Subcutaneous abdominal adipose tissue (tissue), 5 donors: Measurements from ENCODE around the gene MBLAC1.
A peak's percentile ranks its signal among the peaks of the same experiment; 100 is the strongest.

Experiments
- H3K27ac ChIP-seq: one replicate; pipeline ENCODE4 v1.7.0; 2013; ENCODE audit warnings: low read depth, mild to moderate bottlenecking, inconsistent platforms, low read length, moderate library complexity
- H3K27me3 ChIP-seq, 5 donors: one replicate each; pipeline ENCODE4 v1.7.0; 2013; ENCODE audit warnings: low read length in 5 of 5, inconsistent platforms in 1 of 5; ENCODE audit not compliant: control insufficient read depth in 5 of 5, insufficient read depth in 4 of 5
- H3K36me3 ChIP-seq, 5 donors: one replicate each; pipeline ENCODE4 v1.7.0; 2013; ENCODE audit warnings: low read length in 5 of 5; ENCODE audit not compliant: control insufficient read depth in 5 of 5, insufficient read depth in 5 of 5
- H3K4me1 ChIP-seq, 5 donors: one replicate each; pipeline ENCODE4 v1.7.0; 2013; ENCODE audit warnings: low read length in 5 of 5, mild to moderate bottlenecking in 3 of 5, moderate library complexity in 1 of 5; ENCODE audit not compliant: control insufficient read depth in 5 of 5, insufficient read depth in 5 of 5
- H3K4me3 ChIP-seq, 5 donors: one replicate each; pipeline ENCODE4 v1.7.0; 2013; ENCODE audit warnings: low read length in 5 of 5, low read depth in 1 of 5
- H3K9ac ChIP-seq, 5 donors: one replicate each; pipeline ENCODE4 v1.7.0; 2013; ENCODE audit warnings: low read length in 5 of 5, mild to moderate bottlenecking in 4 of 5, moderate library complexity in 3 of 5
- H3K9me3 ChIP-seq, 5 donors: one replicate each; pipeline ENCODE4 v1.7.0; 2013; ENCODE audit warnings: low read length in 5 of 5; ENCODE audit not compliant: control insufficient read depth in 5 of 5
- donor health status: healthy.
- donor health status: healthy.
- donor health status: healthy.
- donor health status: healthy.
- donor health status: healthy.

Gene MBLAC1

DNA sequence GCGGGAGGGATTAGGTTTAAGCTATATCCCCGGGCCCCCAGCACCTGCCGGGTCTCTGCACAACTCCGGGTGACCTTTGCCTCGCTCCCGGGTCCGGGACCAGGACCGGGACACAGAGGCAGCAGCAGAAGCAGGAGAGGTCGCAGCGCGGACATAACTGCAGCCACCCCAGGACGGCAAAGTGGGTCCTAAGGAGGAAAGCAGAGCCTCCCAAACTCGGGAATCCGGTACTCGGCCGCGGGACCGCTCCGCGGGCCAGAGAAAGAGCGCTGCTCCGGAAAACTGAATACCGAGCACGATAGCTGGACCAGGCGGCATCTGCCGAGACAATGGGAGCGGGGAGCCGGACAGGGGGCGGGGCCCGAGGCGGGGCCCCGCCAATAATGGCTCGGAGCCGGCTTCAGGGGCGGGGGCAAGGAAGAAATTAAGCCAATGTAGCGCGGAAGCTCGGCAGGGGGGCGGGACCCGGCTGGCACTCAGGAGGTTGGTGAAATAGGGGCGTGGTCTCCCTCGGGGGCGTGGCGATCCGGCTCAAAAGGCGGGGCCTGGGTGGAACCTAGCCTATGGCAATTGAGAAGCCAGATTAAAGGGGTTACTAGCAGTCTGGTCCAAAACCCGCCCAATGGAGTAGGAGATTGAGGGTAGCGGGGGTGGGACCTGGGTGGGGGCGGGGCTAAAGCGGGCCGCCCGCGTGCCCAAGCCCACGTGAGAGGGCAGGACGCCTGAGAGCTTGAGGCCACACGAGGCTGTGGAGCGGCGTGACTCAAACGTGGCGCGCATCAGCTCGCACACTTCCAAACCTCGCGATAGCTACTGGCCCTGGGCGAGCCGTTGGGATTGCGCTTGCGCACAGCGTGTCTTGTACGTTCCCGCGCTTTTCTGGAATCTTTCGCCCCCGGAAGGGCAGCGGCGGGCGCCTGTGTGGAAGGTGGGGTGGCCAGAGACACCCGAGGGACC is 50.6 kb downstream of the MBLAC1 start, which contains the start of the genes GPC2 and STAG3:
TSS of gene GPC2 (minus strand) at position 337 of the 957 bp plus-strand sequence. CDS start at position 155, 182 bp downstream.
TSS of gene STAG3 (plus strand) at position 874 of the 957 bp plus-strand sequence. CDS start 2,639 bp downstream, outside the sequence.
- no peak within 1 kb of the TSS for H3K27ac ChIP-seq

More for the DNA sequence above, 50.6 kb downstream of the MBLAC1 start, which contains the start of the genes GPC2 and STAG3:
- peak within 1 kb of the TSS in 4 of 5 donors; percentile 43 to 66 (median 53) for H3K9ac ChIP-seq
- peaks cover 0 to 8% (median 6%) of the 10 kb centered on the region in 5 donors for H3K27me3 ChIP-seq
- H3K36me3 ChIP-seq, result no peaks in the 10 kb centered on the region
- peak within 1 kb of the TSS in 4 of 5 donors; percentile 62 to 68 (median 64) for H3K4me3 ChIP-seq
- H3K9me3 ChIP-seq, result no peaks in the 10 kb centered on the region
- peaks cover 2 to 14% (median 12%) of the 10 kb centered on the region in 5 donors for H3K4me1 ChIP-seq
